ACHN (cell line): Measurements from ENCODE around the gene SLAMF8.

ENCODE experiments used
- DNase-seq: peaks from one replicate; pipeline ENCODE4 v3.0.0-alpha.2; 2015
- in situ Hi-C: cut with HindIII; loops from 2 replicates; pipeline ENCODE4 v1.10.0; 2017; ENCODE audit warnings: low sequenced_read_pairs, low pct_ligation_motif_present, low pct_unique_long_range_greater_than_20kb

SLAMF8 gene

DNA sequence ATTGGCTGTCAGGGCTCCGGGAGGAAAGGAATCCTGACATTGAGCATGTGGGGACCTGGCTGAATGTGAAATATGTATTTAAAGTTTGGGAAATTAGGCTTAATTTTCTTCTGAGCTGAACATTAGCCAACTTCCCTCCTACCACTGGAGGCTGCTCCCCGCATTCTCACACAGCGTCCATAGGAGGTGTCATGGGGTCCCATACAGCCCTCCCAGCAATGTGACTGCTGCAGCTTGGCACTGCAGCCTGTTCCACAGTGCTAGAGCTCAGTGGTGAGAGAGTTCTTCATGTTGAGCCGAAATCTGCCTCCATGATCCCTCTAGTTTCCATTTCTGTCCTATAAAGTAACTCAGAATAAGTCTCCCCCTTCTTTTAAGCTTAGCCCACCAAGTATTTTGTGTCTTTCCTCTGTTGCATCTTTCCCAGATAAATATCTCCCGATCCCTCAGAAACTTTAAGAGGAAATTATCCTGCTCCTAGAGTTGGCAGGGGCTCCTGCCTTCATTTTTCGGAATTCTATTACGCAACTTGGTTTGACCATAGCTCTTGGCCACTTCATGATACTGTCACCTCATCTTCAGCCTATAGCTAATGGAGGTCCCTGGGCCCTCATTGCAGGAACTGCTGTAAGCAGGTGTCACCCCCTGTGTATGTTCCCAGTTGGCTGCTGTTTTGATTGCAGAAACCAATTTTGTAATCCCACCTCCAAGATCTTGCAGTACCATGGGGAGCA lies 22.6 kb upstream of the SLAMF8 start:
- DNase-seq = no peak
- in situ Hi-C loops = no loop called here

DNA sequence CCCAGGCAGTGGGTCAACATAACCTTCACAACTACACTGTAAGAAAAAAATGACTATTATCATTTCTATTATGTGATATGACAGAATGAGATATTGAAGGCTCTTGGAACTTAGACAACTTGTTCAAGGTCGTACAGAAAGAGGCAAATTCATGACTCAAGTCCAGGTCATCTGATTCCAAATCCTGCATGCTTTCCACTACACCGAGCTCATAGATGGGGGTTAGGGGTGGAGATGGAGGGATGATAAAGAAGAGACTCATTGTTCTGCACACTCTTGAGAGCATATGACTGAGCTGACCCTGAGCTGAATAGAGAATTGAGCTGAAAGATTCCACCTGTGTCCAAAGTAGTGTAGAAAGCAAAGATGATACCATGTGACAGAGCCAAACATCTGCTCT lies 21.7 kb upstream of the SLAMF8 start:
- in situ Hi-C loops = no loop called here

DNA sequence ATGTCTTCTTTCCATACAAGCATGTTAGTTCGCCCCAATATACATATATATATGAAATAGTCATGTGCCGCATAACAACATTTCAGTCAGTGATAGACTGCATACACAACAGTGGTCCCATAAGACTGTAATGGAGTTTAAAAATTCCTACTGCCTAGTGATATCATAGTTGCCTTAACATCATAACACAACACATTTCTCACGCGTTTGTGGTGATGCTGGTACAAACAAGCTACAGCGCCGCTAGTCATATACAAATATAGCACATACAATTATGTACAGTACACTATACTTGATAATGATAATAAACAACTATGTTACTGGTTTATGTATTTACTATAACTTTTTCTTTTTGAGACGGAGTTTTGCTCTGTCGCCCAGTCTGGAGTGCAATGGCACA lies 10.7 kb upstream of the SLAMF8 start:
- in situ Hi-C loops = no loop called here
- no peak for DNase-seq

More for the DNA sequence above, 21.7 kb upstream of the SLAMF8 start:
- no peak for DNase-seq

DNA sequence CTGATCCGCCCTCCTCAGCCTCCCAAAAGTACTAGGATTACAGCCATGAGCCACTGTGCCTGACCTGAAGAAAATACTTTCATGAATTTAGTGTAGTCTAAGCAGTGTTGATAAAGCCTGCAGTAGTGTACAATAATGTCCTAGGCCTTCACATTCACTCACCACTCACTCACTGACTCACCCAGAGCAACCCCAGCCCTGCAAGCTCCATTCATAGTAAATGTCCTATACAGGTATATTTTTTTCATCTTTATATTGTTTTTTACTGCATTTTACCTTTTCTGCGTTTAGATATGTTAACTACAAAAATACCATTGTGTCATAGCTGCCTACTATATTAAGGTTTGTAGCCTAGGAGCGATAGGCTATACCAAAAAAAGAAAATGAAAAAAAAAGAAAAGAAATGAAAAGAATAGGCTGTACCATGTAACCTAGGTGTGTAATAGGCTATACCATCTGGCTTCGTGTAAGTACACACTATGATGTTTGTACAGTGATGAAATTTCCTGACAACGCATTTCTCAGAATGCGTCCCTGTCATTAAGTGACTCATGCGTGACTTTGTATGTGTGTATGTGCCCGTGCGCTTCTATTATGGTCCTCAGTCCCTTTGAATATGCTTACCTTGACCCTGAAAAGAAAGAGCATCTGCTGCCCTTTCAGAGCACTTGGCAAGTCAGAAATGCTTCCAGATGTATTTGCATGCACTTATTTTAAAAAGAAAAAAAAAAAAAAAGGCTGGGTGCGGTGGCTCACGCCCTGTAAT lies 9.2 kb upstream of the SLAMF8 start:
- no peak for DNase-seq
- in situ Hi-C loops = no loop called here

DNA sequence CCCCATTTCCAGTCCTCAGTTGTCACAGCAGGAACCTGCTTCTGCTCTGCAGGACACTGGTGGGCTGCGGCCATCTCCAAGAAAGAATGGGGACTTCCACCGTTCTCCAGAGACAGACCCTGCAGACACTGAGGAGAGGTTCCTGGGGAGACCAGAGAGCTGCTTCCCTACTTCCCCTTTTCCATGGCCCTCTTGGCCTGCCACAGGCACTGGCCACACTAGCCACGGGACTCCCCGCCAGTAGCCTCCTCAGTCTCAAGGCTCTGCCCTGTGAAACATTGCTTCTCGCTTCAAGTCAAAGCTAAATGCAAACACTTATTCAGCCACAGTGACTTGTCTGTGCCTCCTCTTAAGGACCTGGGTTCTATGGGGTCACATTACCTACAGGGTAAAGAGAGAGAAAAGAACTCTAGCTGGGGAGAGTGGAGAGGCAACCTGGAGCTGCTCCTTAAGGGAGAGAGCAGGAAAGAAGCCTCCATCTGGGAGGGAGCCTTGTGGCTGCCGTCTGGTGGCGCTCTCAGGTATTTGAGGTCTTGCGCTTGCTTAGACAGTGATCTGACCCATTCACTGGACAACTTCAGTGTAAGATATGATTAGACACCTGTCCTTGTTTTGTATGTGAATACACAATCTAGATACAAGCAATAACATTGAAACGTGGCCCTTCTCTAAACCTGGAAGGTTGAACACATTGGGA lies 5.4 kb upstream of the SLAMF8 start:
- peak; percentile 73 for DNase-seq
- in situ Hi-C loops = no loop called here

DNA sequence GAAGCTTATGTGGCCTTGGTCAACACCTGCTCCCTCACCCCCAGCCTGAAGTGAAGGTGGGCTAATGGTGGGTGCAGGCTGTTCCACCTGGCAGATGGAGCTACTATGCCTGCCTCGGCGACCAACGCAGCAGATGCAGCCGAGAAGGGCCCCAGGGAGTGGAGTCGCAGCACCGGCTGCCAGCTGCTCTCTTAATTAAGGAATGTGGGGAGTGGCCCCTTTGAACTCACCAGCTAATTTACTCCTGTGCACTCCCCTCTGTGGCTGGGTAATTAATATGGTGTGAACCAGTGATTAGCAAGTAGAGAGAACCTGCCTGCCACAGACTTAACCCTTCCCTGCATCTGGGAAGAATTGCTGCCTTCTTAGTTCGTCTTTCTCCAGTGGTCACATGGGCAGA lies 3.3 kb upstream of the SLAMF8 start:
- no peak for DNase-seq
- in situ Hi-C loops = no loop called here

DNA sequence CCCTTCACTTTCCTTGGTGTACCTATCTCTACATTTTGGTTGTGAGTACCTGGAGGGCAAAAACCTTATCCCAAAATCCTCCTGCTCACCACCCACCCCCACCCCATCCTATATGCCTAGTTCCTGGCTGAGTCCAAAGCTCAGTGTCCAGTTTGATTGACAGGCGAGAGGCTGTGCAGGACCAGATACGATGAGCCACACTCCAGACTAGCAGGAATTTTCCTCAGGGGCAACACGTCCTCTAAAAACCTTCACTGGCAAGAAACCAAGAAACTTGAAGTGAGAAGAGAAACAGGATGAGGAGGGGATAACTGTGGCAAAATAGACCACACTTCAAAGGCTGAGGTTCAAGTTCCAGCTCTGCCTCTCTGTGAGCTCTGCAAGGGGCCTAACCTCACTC lies 1.1 kb upstream of the SLAMF8 start:
- in situ Hi-C loops = no loop called here
- no peak for DNase-seq

DNA sequence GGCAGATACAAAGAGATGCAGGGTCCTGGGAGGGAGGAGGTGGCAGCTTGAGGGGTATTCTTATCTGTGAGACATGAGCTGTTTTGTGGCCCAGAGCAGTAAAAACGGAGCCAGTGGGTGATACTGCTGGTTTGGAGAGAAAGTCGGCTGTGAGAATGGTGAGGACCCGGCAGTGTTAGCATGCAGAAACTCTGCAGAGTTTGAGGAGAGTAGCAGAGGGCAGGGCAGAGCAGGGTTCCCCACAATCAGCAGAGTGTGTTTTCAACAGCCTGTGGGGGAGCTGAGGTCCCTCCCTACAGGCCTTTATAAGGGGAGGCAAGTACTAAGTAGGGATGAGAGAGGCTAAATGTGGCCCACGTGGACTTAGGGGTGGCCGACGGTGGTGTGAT lies 423 bp downstream of the SLAMF8 start:
- no peak for DNase-seq
- in situ Hi-C loops = no loop called here

DNA sequence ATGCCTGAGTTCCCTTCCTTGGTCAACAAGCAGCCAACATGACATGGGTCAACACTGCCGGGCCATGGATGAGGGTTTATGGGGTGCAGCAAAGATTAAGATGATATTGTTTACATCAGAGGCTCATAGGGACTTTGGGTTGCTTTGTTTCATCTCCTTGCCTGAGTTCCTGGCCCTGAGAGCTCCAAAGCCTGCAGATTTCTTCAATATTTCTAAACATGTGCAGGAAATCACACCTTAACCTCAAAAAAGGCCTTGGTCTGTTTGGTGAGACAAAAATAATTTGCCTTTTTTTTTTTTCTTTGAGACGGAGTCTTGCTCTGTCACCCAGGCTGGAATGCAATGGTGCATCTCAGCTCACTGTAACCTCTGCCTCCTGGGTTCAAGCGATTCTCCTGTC lies 876 bp downstream of the SLAMF8 start:
- in situ Hi-C loops = no loop called here
- no peak for DNase-seq

DNA sequence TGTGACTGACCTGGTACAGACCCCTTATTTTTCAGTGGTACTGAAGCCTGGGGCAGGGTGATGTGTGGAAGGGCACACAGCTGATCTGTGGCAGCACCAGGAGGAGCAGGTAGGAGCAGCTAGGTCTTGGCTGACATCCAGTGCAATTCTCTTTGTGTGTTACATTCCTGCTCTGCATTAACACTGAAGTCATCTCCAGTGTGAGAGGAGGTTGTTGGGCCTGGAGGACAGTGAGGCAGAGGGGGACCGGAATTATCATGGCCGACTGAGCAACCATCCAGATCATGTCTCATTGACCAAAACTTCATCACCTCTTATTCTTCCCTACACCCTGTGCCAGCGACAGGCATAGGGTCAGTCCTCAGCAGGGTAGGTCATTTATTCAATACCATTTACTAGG lies 1.5 kb downstream of the SLAMF8 start:
- in situ Hi-C loops = no loop called here
- DNase-seq = no peak

DNA sequence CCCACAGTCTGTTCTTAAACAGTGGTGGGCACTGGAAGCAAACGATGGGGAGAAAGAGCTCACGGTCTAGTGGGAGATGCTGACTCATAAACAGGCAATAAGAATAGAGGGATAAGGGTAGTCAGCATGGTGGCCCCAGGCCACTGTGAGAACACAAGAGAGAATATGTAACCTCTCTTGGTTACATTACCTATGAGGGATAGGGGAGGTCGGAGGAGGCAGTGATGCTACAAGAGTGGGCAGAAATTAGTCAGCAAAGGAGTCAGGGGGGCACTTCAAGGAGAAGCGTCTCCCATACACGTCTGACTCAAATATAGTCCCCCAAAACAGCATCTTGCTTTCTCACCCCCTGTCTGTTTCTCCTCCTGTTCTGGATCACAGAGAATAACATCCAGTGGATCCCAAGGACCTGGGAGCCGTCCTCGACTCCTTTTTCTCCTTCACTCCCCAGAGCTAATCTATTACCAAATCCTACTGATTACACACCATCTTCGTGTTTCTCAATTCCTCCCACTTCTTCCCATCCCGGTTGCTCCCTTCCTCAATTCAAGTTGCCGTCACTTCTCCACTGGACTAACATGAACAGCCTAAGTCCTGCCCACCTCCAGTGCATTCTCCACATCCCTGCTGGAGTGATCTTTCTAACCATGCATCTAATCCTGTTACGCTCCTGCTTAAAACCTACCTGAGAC lies 2.1 kb downstream of the SLAMF8 start:
- in situ Hi-C loops = no loop called here
- DNase-seq = no peak

DNA sequence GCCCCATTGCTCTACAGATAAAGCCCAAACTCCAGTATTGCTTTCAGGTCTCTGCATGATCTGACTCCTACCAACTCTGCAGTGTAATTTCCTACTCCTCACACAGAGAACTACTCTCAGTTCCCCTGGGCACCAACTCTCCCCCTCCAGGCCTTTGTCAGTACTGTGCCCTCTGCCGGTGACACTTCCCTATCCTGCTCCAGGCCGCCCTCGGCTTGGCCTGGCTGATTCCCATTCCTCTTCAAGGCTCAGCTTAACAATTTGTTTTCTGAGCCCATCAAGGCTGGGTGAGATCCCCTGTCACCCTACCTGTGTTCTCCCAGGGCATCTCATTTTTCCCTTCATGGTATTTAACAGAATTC lies 2.6 kb downstream of the SLAMF8 start:
- DNase-seq = no peak
- in situ Hi-C loops = no loop called here

DNA sequence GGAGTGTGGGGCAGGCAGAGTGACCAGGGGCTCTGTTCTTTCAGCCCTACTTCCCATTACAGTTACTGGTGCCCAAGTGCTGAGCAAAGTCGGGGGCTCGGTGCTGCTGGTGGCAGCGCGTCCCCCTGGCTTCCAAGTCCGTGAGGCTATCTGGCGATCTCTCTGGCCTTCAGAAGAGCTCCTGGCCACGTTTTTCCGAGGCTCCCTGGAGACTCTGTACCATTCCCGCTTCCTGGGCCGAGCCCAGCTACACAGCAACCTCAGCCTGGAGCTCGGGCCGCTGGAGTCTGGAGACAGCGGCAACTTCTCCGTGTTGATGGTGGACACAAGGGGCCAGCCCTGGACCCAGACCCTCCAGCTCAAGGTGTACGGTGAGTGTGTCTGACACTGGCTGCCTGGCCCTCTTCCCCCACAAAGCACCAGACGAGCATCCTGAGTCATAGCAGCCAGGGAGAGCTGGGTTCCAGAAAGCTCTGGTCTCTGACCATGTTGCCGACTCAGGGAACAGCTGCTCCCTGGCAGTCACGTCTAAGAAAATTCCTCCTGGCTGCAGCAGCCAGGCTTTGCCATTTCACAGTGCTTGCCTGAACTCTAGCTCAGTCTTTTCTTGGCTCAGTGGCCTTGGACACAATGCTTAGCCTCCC lies 3.3 kb downstream of the SLAMF8 start:
- in situ Hi-C loops = no loop called here
- no peak for DNase-seq

DNA sequence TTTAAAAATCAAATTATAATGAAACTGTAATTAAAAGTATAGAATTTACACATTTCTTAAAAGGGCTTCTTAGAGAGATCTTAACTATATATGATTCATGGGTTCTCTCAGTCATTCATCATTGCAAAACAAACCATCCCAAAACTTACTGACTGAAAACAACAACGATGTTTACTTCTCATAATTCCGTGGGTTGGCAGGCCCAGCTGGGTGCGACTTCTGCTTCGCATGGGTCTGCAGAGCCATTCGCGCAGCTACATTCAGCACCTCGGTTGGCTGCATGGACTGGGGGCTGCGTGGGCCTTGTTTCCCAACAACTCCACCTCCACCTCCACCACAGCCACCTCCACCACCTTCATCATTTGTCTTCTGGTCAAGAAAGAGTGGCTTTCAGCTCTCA lies 4.0 kb downstream of the SLAMF8 start:
- DNase-seq = no peak
- in situ Hi-C loops = no loop called here

DNA sequence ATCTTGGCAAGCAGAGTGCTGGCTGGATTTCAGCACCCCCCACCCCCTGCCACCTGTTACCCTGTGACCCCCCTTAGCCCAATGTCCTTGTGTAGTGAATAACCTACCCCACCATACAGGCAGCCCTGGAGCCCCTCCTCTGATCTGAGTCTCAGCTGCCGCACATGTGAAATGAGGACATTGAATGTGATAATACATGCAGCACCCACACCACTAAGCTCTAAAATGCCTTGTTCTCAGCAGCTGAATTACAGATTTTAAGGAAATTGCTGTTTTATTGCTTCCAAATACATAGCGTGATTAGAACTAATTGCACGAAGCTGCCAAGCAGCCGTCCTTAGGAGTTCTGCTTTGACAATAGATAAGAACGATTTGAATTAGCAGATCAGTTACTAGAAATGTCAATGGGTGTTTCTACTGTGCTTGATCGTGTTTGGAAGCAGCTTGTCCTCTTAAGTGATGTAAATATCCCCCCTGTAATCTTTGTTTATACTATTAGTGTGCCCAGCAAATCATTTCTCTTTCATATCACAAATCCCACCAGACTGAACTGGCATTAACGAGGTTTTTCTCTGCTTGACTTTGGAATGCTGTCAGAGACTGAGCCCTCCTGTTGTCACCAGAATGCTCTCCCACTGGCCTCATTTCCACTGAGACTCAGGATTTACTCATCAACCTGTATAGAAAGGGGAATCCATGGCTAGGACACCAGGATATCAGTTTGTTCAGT lies 4.9 kb downstream of the SLAMF8 start:
- in situ Hi-C loops = no loop called here
- no peak for DNase-seq

DNA sequence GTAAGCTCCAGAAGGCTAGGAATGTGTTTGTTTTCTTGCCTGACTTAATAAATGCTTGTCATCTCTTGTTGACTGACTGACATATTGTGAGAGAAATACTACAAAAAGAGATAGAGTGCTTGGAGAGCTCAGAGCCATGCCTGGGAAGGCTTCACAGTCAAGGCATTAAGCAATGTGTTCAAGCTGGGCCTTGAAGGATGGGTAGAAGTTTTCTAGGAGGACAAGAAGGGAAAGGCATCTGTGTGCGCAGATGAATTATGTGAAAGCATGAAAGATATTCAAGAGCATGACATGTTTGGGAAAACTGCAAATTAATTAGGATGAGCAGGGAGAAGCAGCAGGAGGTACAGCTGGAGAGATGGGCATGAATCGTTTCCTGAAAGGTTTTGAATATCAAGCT lies 5.6 kb downstream of the SLAMF8 start:
- in situ Hi-C loops = no loop called here
- no peak for DNase-seq

DNA sequence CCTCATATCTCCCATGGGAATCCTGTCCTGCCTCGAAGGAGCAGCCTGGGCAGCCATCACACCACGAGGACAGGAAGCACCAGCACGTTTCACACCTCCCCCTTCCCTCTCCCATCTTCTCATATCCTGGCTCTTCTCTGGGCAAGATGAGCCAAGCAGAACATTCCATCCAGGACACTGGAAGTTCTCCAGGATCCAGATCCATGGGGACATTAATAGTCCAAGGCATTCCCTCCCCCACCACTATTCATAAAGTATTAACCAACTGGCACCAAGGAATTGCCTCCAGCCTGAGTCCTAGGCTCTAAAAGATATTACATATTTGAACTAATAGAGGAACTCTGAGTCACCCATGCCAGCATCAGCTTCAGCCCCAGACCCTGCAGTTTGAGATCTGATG lies 8.7 kb downstream of the SLAMF8 start:
- in situ Hi-C loops = no loop called here

DNA sequence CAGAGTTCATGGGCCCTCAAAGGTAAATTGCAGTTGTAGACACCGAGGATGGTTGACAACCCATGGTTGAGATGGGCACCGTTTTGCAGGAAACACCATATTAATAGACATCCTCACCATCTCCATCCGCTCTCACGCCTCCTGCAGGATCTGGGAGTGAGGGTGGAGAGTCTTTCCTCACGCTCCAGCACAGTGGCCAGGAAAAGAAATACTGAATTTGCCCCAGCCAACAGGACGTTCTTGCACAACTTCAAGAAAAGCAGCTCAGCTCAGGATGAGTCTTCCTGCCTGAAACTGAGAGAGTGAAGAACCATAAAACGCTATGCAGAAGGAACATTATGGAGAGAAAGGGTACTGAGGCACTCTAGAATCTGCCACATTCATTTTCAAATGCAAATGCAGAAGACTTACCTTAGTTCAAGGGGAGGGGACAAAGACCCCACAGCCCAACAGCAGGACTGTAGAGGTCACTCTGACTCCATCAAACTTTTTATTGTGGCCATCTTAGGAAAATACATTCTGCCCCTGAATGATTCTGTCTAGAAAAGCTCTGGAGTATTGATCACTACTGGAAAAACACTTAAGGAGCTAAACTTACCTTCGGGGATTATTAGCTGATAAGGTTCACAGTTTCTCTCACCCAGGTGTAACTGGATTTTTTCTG lies 9.3 kb downstream of the SLAMF8 start:
- no peak for DNase-seq
- in situ Hi-C loops = no loop called here

More for the DNA sequence above, 8.7 kb downstream of the SLAMF8 start:
- no peak for DNase-seq
